HG03442 (cell line): ENCODE data around the gene TANC1.

Experiments
- ATAC-seq: cut with Tn5 transposase; IDR thresholded peaks from one replicate; pipeline ENCODE4 v1.9.1; 2021; ENCODE audit warnings: mild to moderate bottlenecking, moderate library complexity; ENCODE audit not compliant: unreplicated experiment

TANC1 gene

DNA sequence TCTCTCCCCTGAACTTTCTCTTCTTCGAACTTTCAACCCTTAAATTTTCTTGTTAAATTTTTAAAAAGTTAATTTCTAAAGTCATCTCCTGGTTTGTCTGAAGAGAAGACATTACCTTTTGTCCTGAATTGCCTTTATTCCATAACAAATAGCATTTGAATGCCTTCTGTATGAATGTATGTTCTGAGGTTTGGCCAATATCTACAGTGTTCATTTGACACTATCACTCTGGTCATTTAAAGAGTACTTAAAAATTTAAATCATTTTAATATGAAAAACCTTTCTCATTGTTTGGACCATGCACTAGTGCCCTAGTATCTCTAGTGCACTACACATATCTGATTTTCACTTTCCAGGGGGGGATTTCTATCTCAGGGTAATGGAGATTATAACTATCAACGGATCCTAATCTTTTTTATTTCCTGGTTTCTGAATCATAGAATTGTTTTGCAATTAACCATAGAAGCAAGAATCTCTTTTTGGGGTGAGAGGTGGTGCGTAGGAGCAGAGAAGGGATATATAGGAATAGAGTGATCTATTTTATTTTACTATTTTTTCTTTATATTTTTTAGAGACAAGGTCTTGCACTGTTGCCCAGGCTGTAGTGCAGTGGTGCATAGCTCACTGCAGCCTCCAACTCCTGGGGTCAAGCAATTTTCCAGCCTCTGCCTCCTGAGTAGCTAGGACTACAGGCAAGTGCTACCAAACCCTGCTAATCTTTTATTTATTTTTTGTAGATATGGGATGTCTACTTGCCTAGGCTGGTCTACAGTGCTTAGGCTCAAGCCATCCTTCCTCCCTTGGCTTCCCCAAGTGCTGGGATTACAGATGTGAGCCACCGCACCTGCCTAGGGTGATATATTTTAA is 25.5 kb downstream of the TANC1 start:
- no peak for ATAC-seq

DNA sequence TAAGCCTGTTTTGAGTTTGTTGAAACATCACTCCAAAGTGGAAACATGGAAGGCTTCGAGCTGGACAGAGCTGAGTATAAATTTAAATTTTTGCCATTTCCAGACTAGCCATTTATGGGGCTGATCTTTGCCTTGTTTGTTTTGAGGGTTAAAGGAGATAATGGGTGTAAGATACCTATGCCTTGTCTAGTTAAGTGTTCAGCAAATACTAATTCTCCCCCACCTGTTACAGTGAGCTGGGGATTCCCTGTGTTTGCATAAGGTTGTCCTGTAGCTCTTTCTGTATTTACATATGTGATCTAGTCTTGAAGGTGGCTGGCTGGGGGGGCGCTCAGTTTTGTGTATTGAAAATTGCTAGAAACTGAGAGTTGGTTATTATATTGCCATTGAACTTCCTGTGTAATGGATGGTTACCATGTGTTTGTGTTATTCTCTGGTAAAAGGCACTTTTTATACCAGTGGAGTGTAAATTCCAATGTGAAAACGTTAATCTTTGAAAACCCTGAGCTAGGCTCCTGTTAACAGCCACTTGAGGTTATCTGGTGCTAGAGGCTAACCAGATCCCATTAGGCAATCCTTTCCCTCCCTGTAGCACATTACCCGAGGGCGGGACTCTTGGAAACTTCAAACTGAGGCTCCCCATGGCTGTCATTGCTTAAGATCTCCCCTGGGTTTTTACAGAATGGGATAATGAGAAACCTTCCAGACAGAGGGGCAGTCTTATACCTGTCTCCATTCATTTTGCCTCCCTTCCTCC is 26.7 kb downstream of the TANC1 start:
- ATAC-seq, result no peak

DNA sequence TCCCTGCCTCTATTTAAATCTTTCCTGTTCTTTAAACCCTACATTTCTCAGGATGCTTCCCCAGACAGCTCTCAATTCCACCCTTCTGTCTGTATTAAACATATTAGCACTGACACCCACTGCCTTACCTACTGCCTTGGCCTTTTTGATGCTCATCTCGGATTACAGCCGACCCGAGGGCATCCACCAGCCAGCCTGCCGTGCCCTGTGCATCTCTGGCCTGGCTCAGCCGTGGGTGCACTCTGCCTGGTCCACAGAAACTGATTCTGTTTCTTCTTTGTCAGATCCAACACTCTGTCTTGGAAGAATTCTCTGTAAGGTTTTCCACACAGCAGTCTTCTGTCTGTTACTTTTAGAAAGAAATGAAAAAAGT is 27.2 kb downstream of the TANC1 start:
- no peak for ATAC-seq

DNA sequence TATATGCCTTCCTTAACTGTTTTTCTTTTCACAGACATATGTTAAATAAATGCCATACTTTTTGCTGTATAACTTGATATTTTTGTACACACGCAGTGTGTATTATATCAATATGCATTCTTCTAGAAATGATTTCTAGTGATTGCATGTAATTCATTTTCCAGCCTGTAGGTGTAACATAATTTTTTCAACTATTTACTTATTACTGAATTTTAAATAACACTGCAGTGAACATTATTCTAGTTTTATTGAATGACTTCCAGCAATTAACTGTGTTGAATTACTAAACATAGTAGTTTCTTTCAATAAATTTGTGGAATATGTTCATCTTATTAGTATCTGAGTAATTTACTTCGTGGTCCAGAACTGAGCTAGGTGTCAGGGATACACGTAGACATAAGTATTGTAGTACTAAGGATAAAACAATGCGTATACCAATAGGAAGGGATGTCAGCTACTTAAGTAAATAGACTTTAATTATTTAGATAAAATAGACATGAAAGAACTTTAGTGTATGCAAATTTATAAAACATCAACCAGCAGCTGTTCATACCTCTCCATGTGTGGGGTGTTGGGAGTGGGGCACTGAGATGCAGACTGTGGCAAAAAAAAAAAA is 28.0 kb downstream of the TANC1 start:
- no peak for ATAC-seq

DNA sequence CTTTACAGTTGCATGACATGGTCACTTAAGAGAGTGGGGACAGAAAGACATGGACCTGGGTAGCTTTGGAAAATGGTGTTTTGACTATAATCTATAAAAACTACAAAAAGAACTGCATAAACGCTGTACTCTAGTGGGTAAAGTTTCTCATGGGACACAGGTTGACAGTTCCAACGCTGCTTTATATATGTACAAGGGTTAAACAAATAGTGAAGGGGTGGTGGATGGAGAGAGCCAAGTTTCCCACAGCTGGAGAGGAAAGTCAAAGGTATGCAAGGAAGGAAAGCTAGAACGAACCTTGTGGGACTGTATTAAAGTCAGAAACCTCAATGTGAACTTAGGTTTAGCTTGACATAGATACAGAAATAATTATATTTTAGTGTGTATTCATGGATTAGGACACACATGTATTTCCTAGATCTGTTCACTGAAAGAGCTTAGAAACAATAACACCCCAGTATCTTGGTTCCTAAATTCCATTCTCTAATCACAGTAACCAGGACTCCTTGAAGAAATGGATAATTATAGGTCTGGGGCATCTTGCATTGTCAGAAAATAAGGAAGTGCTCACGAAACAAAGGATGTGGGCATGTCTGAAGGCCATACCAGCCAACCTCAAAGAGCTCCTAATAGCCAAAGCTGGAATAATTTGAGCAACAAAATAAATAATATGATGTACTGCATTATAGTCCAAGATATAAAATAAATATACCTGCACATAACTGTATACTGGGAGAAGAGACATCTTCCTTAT is 28.8 kb downstream of the TANC1 start:
- no peak for ATAC-seq

DNA sequence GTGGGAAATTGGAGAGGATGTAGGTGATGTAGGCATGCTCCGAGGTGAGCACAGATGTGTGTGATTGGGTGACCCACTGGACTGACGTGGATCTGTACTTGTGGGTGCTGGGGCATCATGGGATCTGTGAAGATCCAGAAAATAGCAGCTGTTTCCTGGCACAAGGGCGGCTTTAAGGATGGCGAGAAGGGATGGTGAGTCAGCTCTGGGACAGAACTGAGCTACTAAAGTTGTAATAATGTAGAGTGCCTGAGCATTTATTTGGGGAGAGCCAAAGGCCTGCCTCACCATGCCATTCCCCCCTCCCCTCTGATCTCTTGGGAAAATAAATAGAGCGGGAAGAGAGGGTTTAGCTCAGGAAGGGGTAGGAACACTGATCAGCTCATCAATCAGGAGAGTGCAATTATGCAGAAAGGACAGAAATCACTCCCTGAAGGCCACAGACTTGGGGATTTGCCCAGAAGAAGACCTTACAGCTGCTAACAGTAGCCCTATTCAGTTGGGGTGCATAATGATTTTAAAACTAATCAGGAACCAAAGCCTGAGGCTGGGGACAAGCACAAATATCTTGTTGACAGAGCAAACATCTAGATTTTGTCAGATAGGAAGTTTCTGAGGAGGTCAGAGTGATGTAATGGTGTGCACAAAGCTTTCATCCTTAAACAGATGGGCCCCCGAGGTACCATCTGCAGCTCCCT is 30.3 kb downstream of the TANC1 start:
- no peak for ATAC-seq

DNA sequence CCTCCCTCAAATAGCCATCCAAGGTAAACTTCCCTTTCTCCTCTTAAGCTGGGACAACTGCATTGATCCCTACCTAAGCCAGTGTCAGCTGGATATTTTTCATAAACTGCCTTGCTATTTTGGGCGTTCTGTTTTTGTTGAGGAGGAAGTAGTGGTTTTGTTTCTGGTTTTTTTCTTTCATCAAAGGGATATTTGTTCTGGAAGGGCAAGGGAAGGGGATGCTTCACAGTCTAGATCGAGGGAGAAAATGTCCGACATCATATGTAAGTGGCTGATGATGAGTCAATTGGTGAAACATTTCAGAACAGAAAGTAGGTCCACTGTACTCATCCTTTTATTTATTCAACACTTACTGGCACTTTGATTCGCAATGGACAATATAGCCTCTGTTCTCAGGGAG is 31.0 kb downstream of the TANC1 start:
- no peak for ATAC-seq

DNA sequence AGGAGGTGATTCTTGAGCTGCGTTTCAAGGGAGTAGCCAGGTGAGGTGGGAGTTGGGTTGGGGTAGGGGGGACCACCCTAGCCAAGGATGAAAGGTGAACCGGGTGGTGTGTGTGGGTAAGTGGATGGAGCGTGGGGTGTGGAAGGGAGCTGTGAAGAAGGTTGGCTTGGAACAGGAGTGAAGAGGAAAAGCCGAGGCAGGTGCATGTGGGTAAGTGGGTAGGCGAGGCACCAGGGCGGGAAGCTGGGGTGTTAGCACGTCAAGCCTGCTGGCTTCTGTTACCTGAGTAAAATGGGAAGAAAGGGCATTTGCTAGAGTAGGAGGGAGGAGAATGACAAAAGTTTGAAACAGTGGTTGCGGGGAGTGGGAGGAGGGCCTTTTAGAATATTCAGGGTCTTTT is 31.6 kb downstream of the TANC1 start:
- ATAC-seq, result no peak

DNA sequence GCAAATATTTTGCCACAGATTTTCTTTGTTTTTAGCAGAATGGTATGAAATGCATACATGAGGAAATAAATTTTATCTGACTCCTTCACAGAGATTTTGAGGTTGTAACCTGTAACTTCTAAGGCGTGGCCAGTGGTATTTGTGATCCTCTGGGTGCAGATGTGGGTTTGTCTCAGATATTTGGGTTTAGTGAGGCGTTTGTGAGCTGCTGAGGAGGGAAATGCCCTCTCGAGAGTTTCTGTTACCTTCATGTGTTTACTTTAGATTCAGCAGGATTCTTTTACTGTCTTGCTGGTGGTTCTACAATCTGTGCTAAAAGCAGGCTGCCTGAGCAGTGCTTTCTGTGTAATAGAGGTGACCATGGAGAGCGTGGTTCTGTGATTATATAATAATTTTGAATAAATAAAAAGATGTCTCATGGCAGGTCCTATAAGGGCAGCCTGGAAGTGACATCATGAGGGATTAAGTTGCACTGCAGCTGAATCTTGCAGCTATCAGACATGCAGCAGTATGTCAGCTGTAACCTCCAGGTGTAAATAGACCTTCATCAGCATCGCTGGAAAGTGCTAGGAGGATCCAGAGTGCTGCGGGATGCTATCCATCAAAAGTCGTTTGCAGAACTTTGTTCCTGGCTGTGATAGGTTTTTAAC is 34.1 kb downstream of the TANC1 start:
- no peak for ATAC-seq

DNA sequence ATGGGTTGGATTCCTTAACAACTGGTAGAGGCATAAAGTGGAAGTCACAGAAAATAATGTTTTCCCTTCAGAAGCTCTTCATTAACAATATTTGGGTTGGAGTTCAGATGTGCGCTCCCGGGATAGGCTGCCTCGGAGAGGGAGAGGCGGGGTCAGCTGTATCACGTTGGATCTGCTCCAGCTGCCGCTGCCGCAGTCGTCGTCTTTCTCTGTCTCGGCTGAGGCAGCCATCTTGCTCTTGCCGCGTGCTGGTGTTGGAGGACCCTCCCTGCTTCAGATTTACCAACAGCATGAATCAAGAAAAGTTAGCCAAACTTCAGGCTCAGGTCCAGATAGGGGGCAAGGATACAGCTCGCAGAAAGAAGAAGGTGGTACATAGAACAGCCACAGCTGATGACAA is 35.1 kb downstream of the TANC1 start:
- ATAC-seq, result no peak

DNA sequence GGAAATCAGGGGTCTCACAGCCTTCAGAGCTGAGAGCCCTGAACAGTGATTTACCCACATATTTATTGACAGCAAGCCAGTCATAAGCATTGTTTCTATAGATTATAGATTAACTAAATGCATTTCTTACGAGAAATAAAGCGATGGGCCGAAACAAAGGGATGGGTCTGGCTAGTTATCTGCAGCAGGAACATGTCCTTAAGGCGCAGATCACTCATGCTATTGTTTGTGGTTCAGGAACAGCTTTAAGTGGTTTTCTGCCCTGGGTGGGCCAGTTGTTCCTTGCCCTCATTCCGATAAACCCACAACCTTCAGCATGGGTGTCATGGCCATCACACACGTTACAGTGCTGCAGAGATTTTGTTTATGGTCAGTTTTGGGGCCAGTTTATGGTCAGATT is 36.4 kb downstream of the TANC1 start:
- no peak for ATAC-seq

DNA sequence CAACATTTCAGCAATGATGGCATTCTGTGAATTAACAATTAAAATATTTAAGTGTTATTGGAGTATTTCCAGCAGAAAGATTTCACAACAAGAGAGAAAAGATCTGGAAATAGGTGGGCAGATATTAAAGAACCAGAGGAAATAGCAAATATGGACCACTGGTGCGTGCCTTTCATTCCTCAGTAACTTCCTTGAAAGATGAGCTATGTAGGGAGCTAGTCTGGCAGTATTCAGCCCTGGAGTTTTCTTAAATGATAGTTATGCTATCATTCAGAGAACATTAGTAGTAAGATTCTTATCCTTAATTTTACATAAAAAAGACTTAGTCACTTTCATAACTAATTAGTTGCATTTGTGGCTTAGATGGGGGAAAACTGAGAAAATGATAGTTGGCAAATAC is 41.5 kb downstream of the TANC1 start:
- ATAC-seq, result no peak

DNA sequence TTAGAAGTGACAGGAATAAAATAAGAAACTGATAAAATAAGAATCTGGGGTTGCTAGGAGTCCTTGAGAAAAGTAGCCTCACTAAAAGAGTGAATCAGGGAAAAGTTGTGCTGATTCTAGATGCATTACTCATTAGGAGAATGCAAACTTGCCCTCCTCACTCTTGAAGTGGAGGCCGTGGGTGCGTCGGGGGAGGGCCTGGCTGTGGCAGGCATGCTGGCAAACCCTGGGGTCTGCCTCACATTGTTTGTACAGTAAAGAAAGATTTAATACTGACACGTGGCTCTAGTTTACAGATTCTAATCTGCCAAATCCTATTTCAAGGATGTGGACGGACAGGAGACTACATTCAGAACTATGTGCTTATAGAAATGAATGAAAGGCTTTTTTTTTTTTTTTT is 41.9 kb downstream of the TANC1 start:
- ATAC-seq, result no peak

DNA sequence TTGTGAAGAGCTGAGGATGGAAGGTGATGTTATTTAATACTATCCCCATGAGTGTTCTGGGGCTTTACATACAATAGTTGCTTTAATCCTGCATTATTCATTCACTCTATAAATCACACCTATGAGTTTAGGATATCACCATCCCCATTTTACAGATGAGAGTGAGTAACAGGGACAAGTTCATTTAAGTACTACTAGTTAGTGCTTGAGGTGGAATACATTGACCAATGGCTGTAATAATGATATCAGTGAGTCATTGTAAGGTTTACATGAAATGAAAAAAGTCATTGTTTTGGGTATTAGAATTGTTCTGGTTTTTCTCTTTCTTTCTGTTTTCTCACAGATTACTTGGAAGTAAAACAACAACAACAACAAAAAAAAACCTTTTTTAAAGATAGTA is 42.5 kb downstream of the TANC1 start:
- ATAC-seq, result no peak

DNA sequence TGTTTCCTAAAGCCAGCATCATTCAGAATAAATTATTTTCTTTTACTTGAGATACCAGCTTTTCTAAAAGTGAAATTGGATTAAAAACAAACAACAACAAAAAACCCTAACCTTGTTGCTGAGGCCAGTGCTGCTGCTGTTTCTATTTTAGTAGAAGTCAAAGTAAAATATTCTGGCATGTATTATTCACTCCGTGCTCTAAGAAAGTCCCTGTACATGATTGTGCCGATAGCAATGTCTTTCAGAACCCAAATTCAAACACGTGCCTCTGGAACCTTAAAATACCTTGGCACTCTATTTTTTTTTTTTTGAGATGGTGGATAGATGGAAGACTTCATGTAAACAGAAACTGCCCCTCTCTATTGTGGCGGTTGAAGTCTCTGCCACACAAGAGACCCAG is 43.7 kb downstream of the TANC1 start:
- no peak for ATAC-seq

DNA sequence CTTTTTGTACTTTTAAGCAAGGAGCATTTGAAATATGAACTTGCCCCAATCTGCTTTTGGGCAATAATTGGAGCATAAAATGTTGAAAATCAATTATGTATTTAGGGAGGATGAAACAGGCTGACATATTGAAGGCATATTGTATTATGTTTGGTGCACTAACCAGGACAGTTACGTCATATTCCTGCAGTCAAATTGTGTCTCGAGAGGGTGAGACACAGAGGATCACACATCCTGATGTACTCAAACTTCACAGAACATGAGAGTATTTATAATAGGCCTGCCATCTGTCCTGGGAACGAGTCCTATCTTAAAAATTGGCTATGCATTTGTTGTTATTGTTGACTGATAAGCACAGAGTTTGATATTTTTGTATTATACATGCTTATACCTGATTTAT is 44.7 kb downstream of the TANC1 start:
- no peak for ATAC-seq

DNA sequence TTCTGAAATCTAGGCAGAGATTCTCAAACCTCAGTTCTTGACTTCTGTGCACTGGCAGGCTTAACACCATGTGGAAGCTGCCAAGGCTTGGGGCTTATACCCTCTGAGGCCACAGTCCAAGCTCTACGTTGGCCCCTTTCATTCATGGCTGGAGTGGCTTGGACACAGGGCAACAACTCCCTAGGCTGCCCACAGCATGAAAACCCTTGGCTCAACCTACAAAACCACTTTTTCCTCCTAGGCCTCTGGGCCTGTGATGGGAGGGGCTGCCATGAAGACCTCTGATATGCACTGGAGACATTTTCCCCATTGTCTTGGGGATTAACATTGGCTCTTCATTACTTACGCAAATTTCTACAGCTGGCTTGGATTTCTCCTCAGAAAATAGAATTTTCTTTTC is 46.7 kb downstream of the TANC1 start:
- no peak for ATAC-seq

DNA sequence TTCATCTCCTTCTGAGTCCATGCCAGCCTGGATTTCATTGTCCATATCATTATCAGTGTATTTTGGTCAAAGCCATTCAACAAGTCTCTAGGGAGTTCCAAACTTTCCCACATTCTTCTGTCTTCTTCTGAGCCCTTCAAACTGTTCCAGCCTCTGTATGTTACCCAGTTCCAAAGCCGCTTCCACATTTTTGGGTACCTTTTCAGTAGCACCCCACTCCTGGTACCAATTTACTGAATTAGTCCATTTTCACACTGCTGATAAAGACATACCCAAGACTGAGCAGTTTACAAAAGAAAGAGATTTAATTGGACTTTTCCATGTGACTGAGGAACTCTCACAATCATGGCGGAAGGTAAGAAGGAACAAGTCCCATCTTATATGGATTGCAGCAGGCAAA is 47.4 kb downstream of the TANC1 start:
- no peak for ATAC-seq

DNA sequence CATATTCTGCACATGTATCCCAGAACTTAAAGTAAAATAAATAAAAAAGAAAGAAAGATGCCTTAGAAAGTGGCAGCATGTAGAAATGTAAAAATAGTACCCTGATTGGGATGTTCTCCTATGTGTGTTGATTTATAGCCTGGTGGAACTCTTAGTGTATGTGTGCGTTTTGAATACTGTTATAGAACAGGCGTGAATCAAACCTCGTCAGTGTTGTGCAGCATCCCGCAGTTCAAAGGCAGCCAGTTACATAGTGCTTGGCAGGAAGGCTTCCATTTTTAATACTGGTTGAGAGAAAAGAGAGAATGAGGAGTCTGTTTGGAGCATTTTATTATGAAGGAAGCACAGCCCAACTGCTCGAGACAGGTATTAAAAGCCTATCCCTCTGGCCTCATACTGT is 49.4 kb downstream of the TANC1 start:
- no peak for ATAC-seq

DNA sequence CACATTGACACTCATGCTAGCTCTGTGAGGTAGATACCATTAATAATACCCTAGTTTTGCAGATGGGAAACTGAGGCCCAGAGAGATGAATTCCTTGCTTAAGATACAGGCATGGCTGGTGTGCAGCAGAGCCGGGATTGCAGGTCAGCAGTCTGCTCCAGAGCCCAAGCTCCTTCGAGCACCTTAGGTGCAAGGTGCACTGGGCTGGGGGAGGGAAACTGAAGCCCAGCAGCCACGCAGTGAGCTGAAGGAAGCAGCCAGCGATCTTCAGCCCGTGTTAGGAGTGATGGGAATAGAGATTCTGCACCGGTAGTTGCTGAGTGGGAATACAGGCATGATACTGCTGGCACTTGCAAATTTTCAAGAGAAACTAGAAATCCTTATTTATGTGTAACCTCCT is 50.6 kb downstream of the TANC1 start:
- no peak for ATAC-seq
